ENCODE measurements around the gene SORCS1. TPM values are rescaled to one million over a fixed set of nuclear protein-coding genes. Genes with fewer than 3 reads are reported as not detected.

SORCS1 gene
- total and polyA plus RNA-seq, 12 donors = 0.30 to 5.5 (median 1.3) TPM

- ATAC-seq = no peak
- TF ChIP-seq CTCF (IDR thresholded peaks at IDR 0.05) = no peak
- WGBS, 2 donors = 93 to 97% methylated on average over 2 of the region's 2 CpGs
- Histone ChIP-seq H3K4me3 (no peak overlapping the region), H3K9me3 (no peaks in the 10 kb centered on the region), H3K4me1 (no peaks in the 10 kb centered on the region), H3K36me3 (no peaks in the 10 kb centered on the region), H3K27me3 (no peaks in the 10 kb centered on the region), H3K27ac (no peak overlapping the region)
- DNase-seq = no peak
- intact Hi-C loops (cut with DNase I) = no loop called here
Measured at GRCh38 chr10:106972381-106972780, 192.1 kb downstream of the SORCS1 start.

GRCh38 chr10:106971411-106971831 lies 193.1 kb downstream of the SORCS1 start:
- Histone ChIP-seq H3K4me3 (no peak overlapping the region), H3K4me1 (no peaks in the 10 kb centered on the region), H3K27ac (no peak overlapping the region), H3K27me3 (no peaks in the 10 kb centered on the region), H3K36me3 (no peaks in the 10 kb centered on the region), H3K9me3 (no peaks in the 10 kb centered on the region)
- ATAC-seq (no peak), DNase-seq (no peak)
- no peak for TF ChIP-seq CTCF (IDR thresholded peaks at IDR 0.05)
- intact Hi-C loops (cut with DNase I) = no loop called here
- 65 to 67% methylated on average over 1 of the region's 1 CpG for WGBS, 2 donors

GRCh38 chr10:106967452-106967851 lies 197.1 kb downstream of the SORCS1 start:
- WGBS, 2 donors = 73 to 86% methylated on average over 3 of the region's 3 CpGs
- Histone ChIP-seq H3K27ac (no peak overlapping the region), H3K36me3 (no peaks in the 10 kb centered on the region), H3K27me3 (peaks cover 0 to 3% (median 0%) of the 10 kb centered on the region in 7 donors), H3K4me3 (no peak overlapping the region), H3K4me1 (no peaks in the 10 kb centered on the region), H3K9me3 (no peaks in the 10 kb centered on the region)
- no peak for TF ChIP-seq CTCF (IDR thresholded peaks at IDR 0.05)
- DNase-seq = no peak
- ATAC-seq = no peak
- intact Hi-C loops (cut with DNase I) = no loop called here

GRCh38 chr10:106960812-106961211 lies 203.7 kb downstream of the SORCS1 start:
- Histone ChIP-seq H3K4me1 (peaks cover 0 to 21% (median 0%) of the 10 kb centered on the region in 9 donors), H3K36me3 (no peaks in the 10 kb centered on the region), H3K27me3 (no peaks in the 10 kb centered on the region), H3K9me3 (no peaks in the 10 kb centered on the region), H3K4me3 (no peak overlapping the region), H3K27ac (no peak overlapping the region)
- no peak for ATAC-seq
- WGBS, 2 donors = 94 to 100% methylated on average over 1 of the region's 1 CpG
- DNase-seq = no peak
- no peak for TF ChIP-seq CTCF (IDR thresholded peaks at IDR 0.05)
- intact Hi-C loops (cut with DNase I) = no loop called here
